WTC11 (cell line): Measurements from ENCODE around the gene MTSS2. TPM values are rescaled to one million over a fixed set of nuclear protein-coding genes. Genes with fewer than 3 reads are reported as not detected.
A peak's percentile ranks its signal among the peaks of the same experiment; 100 is the strongest.

ENCODE experiments used
- ATAC-seq: fragments of 200-7000 bp; cut with Tn5 transposase; 2 replicates; pipeline ENCODE4 v1.10.0; 2021; ENCODE audit warnings: mild to moderate bottlenecking, moderate library complexity
- CTCF ChIA-PET: fragments of 300-600 bp; sonication (Branson Sonifier 250); formaldehyde crosslinking; loops from one replicate; lab custom pipeline; 2021; ENCODE audit warnings: antibody characterized with exemption; lab: Charles Lee
- POLR2A ChIA-PET: fragments of 350-600 bp; sonication (Branson Sonifier 250); formaldehyde crosslinking; loops from one replicate; lab custom pipeline; 2021; ENCODE audit warnings: antibody characterized with exemption; lab: Charles Lee
- DNase-seq: peaks from one replicate; pipeline ENCODE4 v3.0.0; 2021; ENCODE audit warnings: low spot score
- H3K27ac Mint-ChIP-seq: 2 replicates; pipeline ENCODE4 v1.8.0; 2021; ENCODE audit warnings: mixed read lengths
- H3K27me3 Mint-ChIP-seq: 2 replicates; pipeline ENCODE4 v1.8.0; 2021; ENCODE audit warnings: low read depth, mild to moderate bottlenecking, moderate library complexity, mixed read lengths
- H3K36me3 Mint-ChIP-seq: 2 replicates; pipeline ENCODE4 v1.8.0; 2021; ENCODE audit warnings: mixed read lengths
- H3K4me1 Mint-ChIP-seq: 2 replicates; pipeline ENCODE4 v1.8.0; 2022; ENCODE audit warnings: mixed read lengths
- H3K4me3 Mint-ChIP-seq: 2 replicates; pipeline ENCODE4 v1.8.0; 2021; ENCODE audit warnings: mild to moderate bottlenecking, moderate library complexity, mixed read lengths
- H3K9me3 Mint-ChIP-seq: 2 replicates; pipeline ENCODE4 v1.8.0; 2021; ENCODE audit warnings: mixed read lengths
- CBFB ChIP-seq: sonication (generic); formaldehyde crosslinking; IDR thresholded peaks from 2 replicates; pipeline ENCODE4 v1.8.1; 2022; ENCODE audit warnings: mild to moderate bottlenecking, low read depth, missing genetic modification reagents
- GRHL2 ChIP-seq: fragments of 250-450 bp; sonication (Bioruptor Pico); IDR thresholded peaks from 2 replicates; pipeline ENCODE4 v1.8.0; 2022; ENCODE audit warnings: mild to moderate bottlenecking, moderate library complexity; ENCODE audit not compliant: insufficient replicate concordance, severe bottlenecking
- NR1H2 ChIP-seq: sonication (generic); formaldehyde crosslinking; IDR thresholded peaks from 2 replicates; pipeline ENCODE4 v1.9.0; 2021; ENCODE audit warnings: mild to moderate bottlenecking, moderate library complexity, missing genetic modification reagents
- TEAD1 ChIP-seq: sonication (generic); formaldehyde crosslinking; IDR thresholded peaks from 2 replicates; pipeline ENCODE4 v1.8.0; 2022; ENCODE audit warnings: mild to moderate bottlenecking, missing genetic modification reagents
- TEAD4 ChIP-seq: sonication (generic); formaldehyde crosslinking; IDR thresholded peaks from 2 replicates; pipeline ENCODE4 v1.8.0; 2022; ENCODE audit warnings: mild to moderate bottlenecking, missing genetic modification reagents
- TP53 ChIP-seq: sonication (generic); formaldehyde crosslinking; IDR thresholded peaks from 2 replicates; pipeline ENCODE4 v1.8.1; 2023; ENCODE audit warnings: mild to moderate bottlenecking, missing genetic modification reagents
- ZNF138 ChIP-seq: sonication (generic); formaldehyde crosslinking; conservative IDR thresholded peaks from 2 replicates; pipeline ENCODE4 v1.8.1; 2022; ENCODE audit warnings: mild to moderate bottlenecking, moderate library complexity, missing genetic modification reagents
- ZNF416 ChIP-seq: fragments of 250-450 bp; sonication (Bioruptor Pico); IDR thresholded peaks from 2 replicates; pipeline ENCODE4 v1.9.0; 2021; ENCODE audit warnings: mild to moderate bottlenecking, inconsistent platforms
- total RNA-seq: library from RNA; stranded (reverse); gene quantifications from 3 replicates; pipeline ENCODE4 v1.2.3, GENCODE V29; 2021
- TF ChIP-seq, protein P1 (sequence below): sonication (generic); formaldehyde crosslinking; IDR thresholded peaks from 2 replicates; pipeline ENCODE4 v1.8.1; 2022; ENCODE audit warnings: low read depth, mild to moderate bottlenecking, moderate library complexity, missing genetic modification reagents, borderline replicate concordance
- TF ChIP-seq, protein P2 (sequence below): sonication (generic); formaldehyde crosslinking; conservative IDR thresholded peaks from 2 replicates; pipeline ENCODE4 v1.8.1; 2023; ENCODE audit warnings: mild to moderate bottlenecking, low read depth, missing genetic modification reagents, moderate library complexity
- TF ChIP-seq, protein P3 (sequence below): sonication (generic); formaldehyde crosslinking; IDR thresholded peaks from 2 replicates; pipeline ENCODE4 v1.8.1; 2022; ENCODE audit warnings: mild to moderate bottlenecking, moderate library complexity, missing genetic modification reagents
- TF ChIP-seq, protein P4 (sequence below): sonication (generic); formaldehyde crosslinking; IDR thresholded peaks from 2 replicates; pipeline ENCODE4 v1.8.1; 2023; ENCODE audit warnings: mild to moderate bottlenecking, missing genetic modification reagents, moderate library complexity
- TF ChIP-seq, protein P5 (sequence below): sonication (generic); formaldehyde crosslinking; IDR thresholded peaks from 2 replicates; pipeline ENCODE4 v1.8.1; 2023; ENCODE audit warnings: mild to moderate bottlenecking, missing genetic modification reagents, borderline replicate concordance
- TF ChIP-seq, protein P6 (sequence below): sonication (generic); formaldehyde crosslinking; IDR thresholded peaks from 2 replicates; pipeline ENCODE4 v1.8.0; 2022; ENCODE audit warnings: mild to moderate bottlenecking, missing genetic modification reagents
- TF ChIP-seq, protein P7 (sequence below): sonication (generic); formaldehyde crosslinking; IDR thresholded peaks from 2 replicates; pipeline ENCODE4 v1.8.0; 2023; ENCODE audit warnings: missing genetic modification reagents
- TF ChIP-seq, protein P8 (sequence below): sonication (generic); formaldehyde crosslinking; IDR thresholded peaks from 2 replicates; pipeline ENCODE4 v1.8.1; 2023; ENCODE audit warnings: mild to moderate bottlenecking, missing genetic modification reagents

Gene MTSS2
- total RNA-seq, 1 experiment from 2014 or later = 28.3 TPM

DNA sequence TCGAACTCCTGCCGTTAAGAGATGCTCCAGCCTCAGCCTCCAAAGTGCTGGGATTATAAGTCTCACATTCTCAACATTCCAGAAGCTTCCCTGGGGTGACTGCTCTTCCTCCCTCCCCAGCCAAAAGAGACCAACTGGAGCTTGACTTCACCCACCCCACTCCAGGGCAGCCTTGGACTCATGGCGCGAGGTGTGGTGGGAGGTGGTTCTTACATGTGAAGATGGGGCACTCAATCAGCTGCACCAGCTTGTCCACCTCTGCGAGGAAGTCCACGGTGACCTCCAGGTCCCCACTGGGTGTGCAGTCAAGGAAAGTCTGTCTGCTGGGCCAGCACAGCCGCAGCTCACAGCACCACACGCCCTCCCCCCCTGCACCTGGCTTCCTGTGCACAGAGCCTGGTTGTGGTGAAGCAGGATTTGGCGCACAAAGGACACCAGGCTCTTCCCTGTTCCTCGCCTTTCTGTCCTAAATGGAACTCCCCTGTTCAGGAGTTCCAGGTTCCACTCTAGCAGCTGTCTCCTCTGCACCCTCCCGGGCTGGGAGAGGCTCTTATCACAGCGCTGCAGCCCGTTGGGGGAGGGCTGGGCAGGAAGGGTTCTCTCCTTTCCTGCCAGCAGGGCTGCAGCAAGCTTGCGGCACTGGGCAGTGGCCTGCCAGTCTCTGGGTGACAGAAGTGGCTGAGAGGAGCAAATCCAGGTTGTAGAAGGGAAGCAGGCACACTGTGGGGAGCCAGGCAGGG lies 9.6 kb upstream of the MTSS2 start (continued):
- TF ChIP-seq, protein P1, sequence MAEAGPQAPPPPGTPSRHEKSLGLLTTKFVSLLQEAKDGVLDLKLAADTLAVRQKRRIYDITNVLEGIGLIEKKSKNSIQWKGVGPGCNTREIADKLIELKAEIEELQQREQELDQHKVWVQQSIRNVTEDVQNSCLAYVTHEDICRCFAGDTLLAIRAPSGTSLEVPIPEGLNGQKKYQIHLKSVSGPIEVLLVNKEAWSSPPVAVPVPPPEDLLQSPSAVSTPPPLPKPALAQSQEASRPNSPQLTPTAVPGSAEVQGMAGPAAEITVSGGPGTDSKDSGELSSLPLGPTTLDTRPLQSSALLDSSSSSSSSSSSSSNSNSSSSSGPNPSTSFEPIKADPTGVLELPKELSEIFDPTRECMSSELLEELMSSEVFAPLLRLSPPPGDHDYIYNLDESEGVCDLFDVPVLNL = no peak

DNA sequence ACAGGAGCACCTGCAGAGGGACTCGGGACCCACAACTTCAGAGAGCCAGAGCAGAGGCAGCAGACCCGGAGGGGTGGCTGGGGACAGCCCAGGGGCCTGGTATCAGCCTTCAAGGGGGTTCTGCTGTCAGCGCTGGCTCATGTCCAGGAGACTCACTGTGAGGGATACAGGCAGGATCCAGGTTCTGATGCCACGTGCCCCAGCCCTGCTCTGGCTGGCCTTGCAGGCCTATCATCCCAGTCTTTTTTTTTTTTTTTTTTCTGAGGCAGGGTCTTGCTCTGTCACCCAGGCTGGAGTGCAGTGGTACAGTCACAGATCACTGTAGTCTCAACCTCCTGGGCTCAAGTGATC lies 9.0 kb upstream of the MTSS2 start:
- POLR2A ChIA-PET = interaction anchor here (1.4 kb wide), 1 partner anchor 7 kb away, joined by 4 read pairs; no protein-coding TSS in a partner anchor
- no peak for ATAC-seq
- CTCF ChIA-PET = interaction anchor here (1.0 to 2.5 kb wide), 6 partner anchors 8 to 76 kb away, joined by 3 to 15 read pairs (median 8); no protein-coding TSS in a partner anchor

DNA sequence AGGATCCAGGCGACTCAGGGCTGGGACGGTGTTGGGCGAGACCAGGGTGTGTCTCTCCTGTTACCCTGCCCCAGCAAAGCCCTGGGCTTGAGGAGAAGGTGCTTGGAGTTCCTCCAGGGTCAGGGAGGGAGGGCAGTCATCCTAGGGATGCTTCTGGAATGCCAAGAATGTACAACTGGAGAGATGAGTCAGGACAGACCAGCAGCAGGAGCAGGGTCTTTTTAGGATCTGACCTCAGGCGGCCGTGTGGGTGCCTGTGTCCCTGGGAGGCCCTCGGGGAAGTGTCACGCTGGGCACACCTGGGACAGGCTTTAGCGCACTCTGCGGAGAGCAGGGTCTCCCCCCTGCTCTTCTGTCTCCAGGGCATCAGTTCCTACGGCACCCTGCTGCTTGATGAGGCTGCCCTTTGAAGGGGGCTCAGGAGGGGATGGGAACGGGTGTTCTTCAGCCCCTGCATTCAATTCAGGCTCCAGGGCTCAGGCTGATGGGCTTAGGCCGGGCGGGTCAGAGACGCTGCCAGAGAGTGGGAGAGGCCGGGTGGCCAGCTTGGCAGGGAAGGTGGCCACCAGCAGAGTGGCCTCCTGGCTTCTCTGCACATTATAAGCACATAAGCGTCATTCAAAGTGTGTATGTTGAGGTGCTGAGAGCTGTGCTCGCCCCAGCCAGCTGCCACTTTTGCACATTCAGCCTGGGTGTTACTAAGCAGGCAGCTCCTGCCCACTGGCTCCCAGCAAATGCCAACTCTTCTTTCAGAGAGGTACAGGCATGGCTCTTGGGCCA lies 8.4 kb upstream of the MTSS2 start:
- Mint-ChIP-seq H3K27ac (peak overlapping the region; percentile 79; the same call in 1 of the 2 replicates), H3K27me3 (no peaks in the 10 kb centered on the region), H3K36me3 (peaks cover 2% of the 10 kb centered on the region; the same call in 1 of the 2 replicates), H3K4me1 (peaks cover 24% of the 10 kb centered on the region), H3K4me3 (no peak overlapping the region), H3K9me3 (no peaks in the 10 kb centered on the region)
- ATAC-seq (peak; percentile 82), DNase-seq (peak; percentile 51)
- POLR2A ChIA-PET = no interaction called here
- CTCF ChIA-PET = interaction anchor here (1.2 to 1.7 kb wide), 2 partner anchors 44 to 77 kb away, joined by 5 to 7 read pairs; no protein-coding TSS in a partner anchor
- TF ChIP-seq ZNF416 = no peak
- TF ChIP-seq, protein P2, sequence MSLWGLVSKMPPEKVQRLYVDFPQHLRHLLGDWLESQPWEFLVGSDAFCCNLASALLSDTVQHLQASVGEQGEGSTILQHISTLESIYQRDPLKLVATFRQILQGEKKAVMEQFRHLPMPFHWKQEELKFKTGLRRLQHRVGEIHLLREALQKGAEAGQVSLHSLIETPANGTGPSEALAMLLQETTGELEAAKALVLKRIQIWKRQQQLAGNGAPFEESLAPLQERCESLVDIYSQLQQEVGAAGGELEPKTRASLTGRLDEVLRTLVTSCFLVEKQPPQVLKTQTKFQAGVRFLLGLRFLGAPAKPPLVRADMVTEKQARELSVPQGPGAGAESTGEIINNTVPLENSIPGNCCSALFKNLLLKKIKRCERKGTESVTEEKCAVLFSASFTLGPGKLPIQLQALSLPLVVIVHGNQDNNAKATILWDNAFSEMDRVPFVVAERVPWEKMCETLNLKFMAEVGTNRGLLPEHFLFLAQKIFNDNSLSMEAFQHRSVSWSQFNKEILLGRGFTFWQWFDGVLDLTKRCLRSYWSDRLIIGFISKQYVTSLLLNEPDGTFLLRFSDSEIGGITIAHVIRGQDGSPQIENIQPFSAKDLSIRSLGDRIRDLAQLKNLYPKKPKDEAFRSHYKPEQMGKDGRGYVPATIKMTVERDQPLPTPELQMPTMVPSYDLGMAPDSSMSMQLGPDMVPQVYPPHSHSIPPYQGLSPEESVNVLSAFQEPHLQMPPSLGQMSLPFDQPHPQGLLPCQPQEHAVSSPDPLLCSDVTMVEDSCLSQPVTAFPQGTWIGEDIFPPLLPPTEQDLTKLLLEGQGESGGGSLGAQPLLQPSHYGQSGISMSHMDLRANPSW (CRISPR knock-in tag) = no peak
- no peak for TF ChIP-seq NR1H2 (CRISPR knock-in tag)
- TF ChIP-seq, protein P3, sequence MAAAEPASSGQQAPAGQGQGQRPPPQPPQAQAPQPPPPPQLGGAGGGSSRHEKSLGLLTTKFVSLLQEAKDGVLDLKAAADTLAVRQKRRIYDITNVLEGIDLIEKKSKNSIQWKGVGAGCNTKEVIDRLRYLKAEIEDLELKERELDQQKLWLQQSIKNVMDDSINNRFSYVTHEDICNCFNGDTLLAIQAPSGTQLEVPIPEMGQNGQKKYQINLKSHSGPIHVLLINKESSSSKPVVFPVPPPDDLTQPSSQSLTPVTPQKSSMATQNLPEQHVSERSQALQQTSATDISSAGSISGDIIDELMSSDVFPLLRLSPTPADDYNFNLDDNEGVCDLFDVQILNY = no peak
- TF ChIP-seq TEAD1 (CRISPR knock-in tag) = peak; percentile 41; the same call in 1 of the 2 replicates
- TF ChIP-seq, protein P4, sequence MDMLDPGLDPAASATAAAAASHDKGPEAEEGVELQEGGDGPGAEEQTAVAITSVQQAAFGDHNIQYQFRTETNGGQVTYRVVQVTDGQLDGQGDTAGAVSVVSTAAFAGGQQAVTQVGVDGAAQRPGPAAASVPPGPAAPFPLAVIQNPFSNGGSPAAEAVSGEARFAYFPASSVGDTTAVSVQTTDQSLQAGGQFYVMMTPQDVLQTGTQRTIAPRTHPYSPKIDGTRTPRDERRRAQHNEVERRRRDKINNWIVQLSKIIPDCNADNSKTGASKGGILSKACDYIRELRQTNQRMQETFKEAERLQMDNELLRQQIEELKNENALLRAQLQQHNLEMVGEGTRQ = no peak
- no peak for TF ChIP-seq CBFB (CRISPR knock-in tag)
- no peak for TF ChIP-seq GRHL2
- TF ChIP-seq TEAD4 (CRISPR knock-in tag) = peak; percentile 88; the same call in 1 of the 2 replicates
- TF ChIP-seq, protein P5, sequence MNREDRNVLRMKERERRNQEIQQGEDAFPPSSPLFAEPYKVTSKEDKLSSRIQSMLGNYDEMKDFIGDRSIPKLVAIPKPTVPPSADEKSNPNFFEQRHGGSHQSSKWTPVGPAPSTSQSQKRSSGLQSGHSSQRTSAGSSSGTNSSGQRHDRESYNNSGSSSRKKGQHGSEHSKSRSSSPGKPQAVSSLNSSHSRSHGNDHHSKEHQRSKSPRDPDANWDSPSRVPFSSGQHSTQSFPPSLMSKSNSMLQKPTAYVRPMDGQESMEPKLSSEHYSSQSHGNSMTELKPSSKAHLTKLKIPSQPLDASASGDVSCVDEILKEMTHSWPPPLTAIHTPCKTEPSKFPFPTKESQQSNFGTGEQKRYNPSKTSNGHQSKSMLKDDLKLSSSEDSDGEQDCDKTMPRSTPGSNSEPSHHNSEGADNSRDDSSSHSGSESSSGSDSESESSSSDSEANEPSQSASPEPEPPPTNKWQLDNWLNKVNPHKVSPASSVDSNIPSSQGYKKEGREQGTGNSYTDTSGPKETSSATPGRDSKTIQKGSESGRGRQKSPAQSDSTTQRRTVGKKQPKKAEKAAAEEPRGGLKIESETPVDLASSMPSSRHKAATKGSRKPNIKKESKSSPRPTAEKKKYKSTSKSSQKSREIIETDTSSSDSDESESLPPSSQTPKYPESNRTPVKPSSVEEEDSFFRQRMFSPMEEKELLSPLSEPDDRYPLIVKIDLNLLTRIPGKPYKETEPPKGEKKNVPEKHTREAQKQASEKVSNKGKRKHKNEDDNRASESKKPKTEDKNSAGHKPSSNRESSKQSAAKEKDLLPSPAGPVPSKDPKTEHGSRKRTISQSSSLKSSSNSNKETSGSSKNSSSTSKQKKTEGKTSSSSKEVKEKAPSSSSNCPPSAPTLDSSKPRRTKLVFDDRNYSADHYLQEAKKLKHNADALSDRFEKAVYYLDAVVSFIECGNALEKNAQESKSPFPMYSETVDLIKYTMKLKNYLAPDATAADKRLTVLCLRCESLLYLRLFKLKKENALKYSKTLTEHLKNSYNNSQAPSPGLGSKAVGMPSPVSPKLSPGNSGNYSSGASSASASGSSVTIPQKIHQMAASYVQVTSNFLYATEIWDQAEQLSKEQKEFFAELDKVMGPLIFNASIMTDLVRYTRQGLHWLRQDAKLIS (CRISPR knock-in tag) = no peak
- TF ChIP-seq, protein P6, sequence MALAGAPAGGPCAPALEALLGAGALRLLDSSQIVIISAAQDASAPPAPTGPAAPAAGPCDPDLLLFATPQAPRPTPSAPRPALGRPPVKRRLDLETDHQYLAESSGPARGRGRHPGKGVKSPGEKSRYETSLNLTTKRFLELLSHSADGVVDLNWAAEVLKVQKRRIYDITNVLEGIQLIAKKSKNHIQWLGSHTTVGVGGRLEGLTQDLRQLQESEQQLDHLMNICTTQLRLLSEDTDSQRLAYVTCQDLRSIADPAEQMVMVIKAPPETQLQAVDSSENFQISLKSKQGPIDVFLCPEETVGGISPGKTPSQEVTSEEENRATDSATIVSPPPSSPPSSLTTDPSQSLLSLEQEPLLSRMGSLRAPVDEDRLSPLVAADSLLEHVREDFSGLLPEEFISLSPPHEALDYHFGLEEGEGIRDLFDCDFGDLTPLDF = no peak

More for the DNA sequence above, 9.0 kb upstream of the MTSS2 start:
- Mint-ChIP-seq H3K27me3 (no peaks in the 10 kb centered on the region), H3K4me3 (no peak overlapping the region), H3K4me1 (peaks cover 24% of the 10 kb centered on the region), H3K36me3 (peaks cover 2% of the 10 kb centered on the region; the same call in 1 of the 2 replicates), H3K27ac (peak overlapping the region; percentile 79; the same call in 1 of the 2 replicates), H3K9me3 (no peaks in the 10 kb centered on the region)
- no peak for DNase-seq
- TF ChIP-seq, protein P7, sequence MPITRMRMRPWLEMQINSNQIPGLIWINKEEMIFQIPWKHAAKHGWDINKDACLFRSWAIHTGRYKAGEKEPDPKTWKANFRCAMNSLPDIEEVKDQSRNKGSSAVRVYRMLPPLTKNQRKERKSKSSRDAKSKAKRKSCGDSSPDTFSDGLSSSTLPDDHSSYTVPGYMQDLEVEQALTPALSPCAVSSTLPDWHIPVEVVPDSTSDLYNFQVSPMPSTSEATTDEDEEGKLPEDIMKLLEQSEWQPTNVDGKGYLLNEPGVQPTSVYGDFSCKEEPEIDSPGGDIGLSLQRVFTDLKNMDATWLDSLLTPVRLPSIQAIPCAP (CRISPR knock-in tag) = no peak
- TF ChIP-seq, protein P8, sequence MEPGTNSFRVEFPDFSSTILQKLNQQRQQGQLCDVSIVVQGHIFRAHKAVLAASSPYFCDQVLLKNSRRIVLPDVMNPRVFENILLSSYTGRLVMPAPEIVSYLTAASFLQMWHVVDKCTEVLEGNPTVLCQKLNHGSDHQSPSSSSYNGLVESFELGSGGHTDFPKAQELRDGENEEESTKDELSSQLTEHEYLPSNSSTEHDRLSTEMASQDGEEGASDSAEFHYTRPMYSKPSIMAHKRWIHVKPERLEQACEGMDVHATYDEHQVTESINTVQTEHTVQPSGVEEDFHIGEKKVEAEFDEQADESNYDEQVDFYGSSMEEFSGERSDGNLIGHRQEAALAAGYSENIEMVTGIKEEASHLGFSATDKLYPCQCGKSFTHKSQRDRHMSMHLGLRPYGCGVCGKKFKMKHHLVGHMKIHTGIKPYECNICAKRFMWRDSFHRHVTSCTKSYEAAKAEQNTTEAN (CRISPR knock-in tag) = no peak
- TF ChIP-seq ZNF138 (CRISPR knock-in tag) (no peak), TP53 (CRISPR knock-in tag) (no peak)
